ENCODE results near the gene LRRC61.

LRRC61 gene

DNA sequence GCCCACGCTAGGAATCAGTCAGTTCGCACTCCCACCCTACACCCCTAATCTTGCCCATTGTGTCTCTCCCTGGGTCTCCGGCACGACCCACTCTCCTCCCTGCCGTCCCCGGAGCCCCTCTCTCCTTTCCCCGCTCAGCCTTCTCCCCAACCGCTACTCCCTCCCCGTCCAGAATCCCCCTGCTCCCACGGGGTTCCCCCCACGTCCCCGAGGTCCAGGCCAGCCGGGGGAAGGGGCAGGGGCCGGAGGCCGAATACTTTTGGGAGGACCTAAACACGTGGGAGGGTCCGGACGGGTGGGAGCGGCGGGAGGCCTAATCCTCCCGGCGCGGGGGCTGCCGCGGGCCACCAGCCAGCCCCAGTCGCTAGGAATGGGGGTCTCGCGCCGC is 17.7 kb downstream of the LRRC61 start:
- Histone ChIP-seq H3K27ac (ENCODE audit: low read depth, low read length) (no peak overlapping the region), H3K9ac (ENCODE audit: low read length) (no peak overlapping the region), H3K79me2 (ENCODE audit: insufficient read depth, low read length) (no peaks in the 10 kb centered on the region), H3K9me3 (ENCODE audit: insufficient read depth, low read length) (no peaks in the 10 kb centered on the region), H3F3A (ENCODE audit: insufficient read depth) (no peaks in the 10 kb centered on the region), H3K4me2 (ENCODE audit: low read depth, low read length, poor library complexity, severe bottlenecking) (no peak overlapping the region), H4K20me1 (ENCODE audit: low read depth, low read length) (no peaks in the 10 kb centered on the region), H2AFZ (ENCODE audit: low read depth, low read length, severe bottlenecking) (no peak overlapping the region), H3K27me3 (ENCODE audit: low read length) (no peaks in the 10 kb centered on the region), H3K4me3 (ENCODE audit: insufficient read depth, low read length, poor library complexity, severe bottlenecking) (no peak overlapping the region), H3K36me3 (ENCODE audit: low read length) (no peaks in the 10 kb centered on the region), H3K9me2 (replicated peaks; ENCODE audit: insufficient read depth, low read length) (no peaks in the 10 kb centered on the region)
- no peak for TF ChIP-seq EZH2phosphoT487 (conservative IDR thresholded peaks at IDR 0.05; ENCODE audit: low read length)
- TF ChIP-seq, protein P1, sequence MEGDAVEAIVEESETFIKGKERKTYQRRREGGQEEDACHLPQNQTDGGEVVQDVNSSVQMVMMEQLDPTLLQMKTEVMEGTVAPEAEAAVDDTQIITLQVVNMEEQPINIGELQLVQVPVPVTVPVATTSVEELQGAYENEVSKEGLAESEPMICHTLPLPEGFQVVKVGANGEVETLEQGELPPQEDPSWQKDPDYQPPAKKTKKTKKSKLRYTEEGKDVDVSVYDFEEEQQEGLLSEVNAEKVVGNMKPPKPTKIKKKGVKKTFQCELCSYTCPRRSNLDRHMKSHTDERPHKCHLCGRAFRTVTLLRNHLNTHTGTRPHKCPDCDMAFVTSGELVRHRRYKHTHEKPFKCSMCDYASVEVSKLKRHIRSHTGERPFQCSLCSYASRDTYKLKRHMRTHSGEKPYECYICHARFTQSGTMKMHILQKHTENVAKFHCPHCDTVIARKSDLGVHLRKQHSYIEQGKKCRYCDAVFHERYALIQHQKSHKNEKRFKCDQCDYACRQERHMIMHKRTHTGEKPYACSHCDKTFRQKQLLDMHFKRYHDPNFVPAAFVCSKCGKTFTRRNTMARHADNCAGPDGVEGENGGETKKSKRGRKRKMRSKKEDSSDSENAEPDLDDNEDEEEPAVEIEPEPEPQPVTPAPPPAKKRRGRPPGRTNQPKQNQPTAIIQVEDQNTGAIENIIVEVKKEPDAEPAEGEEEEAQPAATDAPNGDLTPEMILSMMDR (IDR thresholded peaks at IDR 0.05; ENCODE audit: insufficient read depth, low read length, poor library complexity, severe bottlenecking): no peak

DNA sequence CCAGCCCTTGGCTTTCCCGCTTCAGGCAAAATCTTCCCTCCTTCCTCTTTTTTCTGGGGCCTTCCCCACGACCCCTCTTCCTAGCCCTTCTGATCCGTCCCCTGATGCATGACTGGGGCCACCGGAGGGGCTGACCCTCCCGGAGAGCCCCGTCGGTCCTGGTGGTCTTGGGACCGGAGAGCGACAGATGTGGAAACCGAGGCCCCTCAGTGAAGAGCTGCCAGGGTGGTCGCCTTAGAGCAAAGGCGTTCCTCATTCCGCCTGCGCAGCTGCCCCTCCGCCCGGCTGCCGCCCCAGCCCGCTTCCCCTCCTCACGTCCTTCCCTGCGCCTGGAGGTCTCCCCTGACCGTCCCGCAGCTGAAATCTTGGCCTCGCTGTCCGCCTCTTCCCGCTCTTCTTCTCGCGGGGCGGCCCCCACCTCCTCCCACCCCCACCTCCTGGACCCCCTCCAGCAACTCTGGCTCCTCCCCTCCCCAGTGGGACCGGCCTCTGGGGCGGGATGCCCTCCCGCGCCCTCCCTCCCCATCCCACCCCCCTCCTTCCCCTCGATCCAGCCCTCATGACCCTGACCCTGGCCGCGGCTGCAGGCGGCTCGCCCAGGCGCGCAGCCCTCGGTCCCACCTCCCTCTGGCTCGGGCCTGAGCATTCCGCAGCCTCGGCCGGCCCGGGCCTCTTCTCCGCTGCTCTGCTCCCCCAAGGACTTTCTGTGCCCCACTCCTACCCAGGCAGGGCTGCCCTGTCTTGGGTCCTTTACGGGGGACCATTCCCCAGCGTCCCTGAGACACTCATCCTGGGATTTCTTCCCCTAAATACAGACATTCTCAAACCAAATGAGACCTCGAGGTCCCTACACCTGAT is 18.3 kb downstream of the LRRC61 start, which contains the start of gene RARRES2:
TSS of gene RARRES2 (minus strand) at position 367 of the 858 bp plus-strand sequence. CDS start 1,020 bp downstream, outside the sequence.
- TF ChIP-seq EZH2phosphoT487 (conservative IDR thresholded peaks at IDR 0.05; ENCODE audit: low read length): no peak
- TF ChIP-seq, protein P1 (IDR thresholded peaks at IDR 0.05; ENCODE audit: insufficient read depth, low read length, poor library complexity, severe bottlenecking): no peak
- Histone ChIP-seq H3K4me3 (ENCODE audit: insufficient read depth, low read length, poor library complexity, severe bottlenecking) (no peak within 1 kb of the TSS), H3K9me3 (ENCODE audit: insufficient read depth, low read length) (no peaks in the 10 kb centered on the region), H3K9ac (ENCODE audit: low read length) (no peak within 1 kb of the TSS), H3K27me3 (ENCODE audit: low read length) (no peaks in the 10 kb centered on the region), H4K20me1 (ENCODE audit: low read depth, low read length) (no peaks in the 10 kb centered on the region), H3K36me3 (ENCODE audit: low read length) (no peaks in the 10 kb centered on the region), H3K27ac (ENCODE audit: low read depth, low read length) (no peak within 1 kb of the TSS), H3K79me2 (ENCODE audit: insufficient read depth, low read length) (no peaks in the 10 kb centered on the region), H3F3A (ENCODE audit: insufficient read depth) (no peaks in the 10 kb centered on the region), H3K4me2 (ENCODE audit: low read depth, low read length, poor library complexity, severe bottlenecking) (no peak within 1 kb of the TSS), H2AFZ (ENCODE audit: low read depth, low read length, severe bottlenecking) (no peak within 1 kb of the TSS), H3K9me2 (replicated peaks; ENCODE audit: insufficient read depth, low read length) (no peaks in the 10 kb centered on the region)

DNA sequence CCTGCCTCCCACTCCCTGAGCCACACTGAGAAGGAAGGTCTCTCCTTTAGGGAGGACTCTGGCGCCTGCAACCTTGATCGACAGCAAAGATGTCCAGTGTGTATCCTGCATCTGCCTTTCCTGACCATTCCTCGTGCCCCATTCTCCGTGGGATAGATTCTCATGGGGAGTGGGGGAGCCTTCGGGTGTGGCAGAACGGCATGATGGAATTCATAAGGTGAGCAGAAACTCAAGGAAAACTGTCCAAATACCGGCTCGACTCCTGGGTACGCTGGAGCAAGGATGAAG is 18.9 kb downstream of the LRRC61 start:
- no peak overlapping the region for H2AFZ ChIP-seq (ENCODE audit: low read depth, low read length, severe bottlenecking)
- H3K27ac ChIP-seq (ENCODE audit: low read depth, low read length): no peak overlapping the region
- H3K27me3 ChIP-seq (ENCODE audit: low read length): no peaks in the 10 kb centered on the region
- no peaks in the 10 kb centered on the region for H3K36me3 ChIP-seq (ENCODE audit: low read length)
- H3K4me2 ChIP-seq (ENCODE audit: low read depth, low read length, poor library complexity, severe bottlenecking): no peak overlapping the region
- no peaks in the 10 kb centered on the region for H4K20me1 ChIP-seq (ENCODE audit: low read depth, low read length)
- no peaks in the 10 kb centered on the region for H3K79me2 ChIP-seq (ENCODE audit: insufficient read depth, low read length)
- H3F3A ChIP-seq (ENCODE audit: insufficient read depth): no peaks in the 10 kb centered on the region
- no peak overlapping the region for H3K9ac ChIP-seq (ENCODE audit: low read length)
- H3K9me2 ChIP-seq (replicated peaks; ENCODE audit: insufficient read depth, low read length): no peaks in the 10 kb centered on the region
- TF ChIP-seq EZH2phosphoT487 (conservative IDR thresholded peaks at IDR 0.05; ENCODE audit: low read length): no peak
- TF ChIP-seq, protein P1 (IDR thresholded peaks at IDR 0.05; ENCODE audit: insufficient read depth, low read length, poor library complexity, severe bottlenecking): no peak
- no peaks in the 10 kb centered on the region for H3K9me3 ChIP-seq (ENCODE audit: insufficient read depth, low read length)
- H3K4me3 ChIP-seq (ENCODE audit: insufficient read depth, low read length, poor library complexity, severe bottlenecking): no peak overlapping the region

Data from SU-DHL-6 (cell line).